ENCODE data around the gene ARHGEF1.
A peak's percentile ranks its signal among the peaks of the same experiment; 100 is the strongest.
"Not testable (repeated sequence)": the region's sequence is repeated elsewhere in the genome, so short reads cannot be mapped to it uniquely, and the experiment has no call there.

ARHGEF1 gene

DNA sequence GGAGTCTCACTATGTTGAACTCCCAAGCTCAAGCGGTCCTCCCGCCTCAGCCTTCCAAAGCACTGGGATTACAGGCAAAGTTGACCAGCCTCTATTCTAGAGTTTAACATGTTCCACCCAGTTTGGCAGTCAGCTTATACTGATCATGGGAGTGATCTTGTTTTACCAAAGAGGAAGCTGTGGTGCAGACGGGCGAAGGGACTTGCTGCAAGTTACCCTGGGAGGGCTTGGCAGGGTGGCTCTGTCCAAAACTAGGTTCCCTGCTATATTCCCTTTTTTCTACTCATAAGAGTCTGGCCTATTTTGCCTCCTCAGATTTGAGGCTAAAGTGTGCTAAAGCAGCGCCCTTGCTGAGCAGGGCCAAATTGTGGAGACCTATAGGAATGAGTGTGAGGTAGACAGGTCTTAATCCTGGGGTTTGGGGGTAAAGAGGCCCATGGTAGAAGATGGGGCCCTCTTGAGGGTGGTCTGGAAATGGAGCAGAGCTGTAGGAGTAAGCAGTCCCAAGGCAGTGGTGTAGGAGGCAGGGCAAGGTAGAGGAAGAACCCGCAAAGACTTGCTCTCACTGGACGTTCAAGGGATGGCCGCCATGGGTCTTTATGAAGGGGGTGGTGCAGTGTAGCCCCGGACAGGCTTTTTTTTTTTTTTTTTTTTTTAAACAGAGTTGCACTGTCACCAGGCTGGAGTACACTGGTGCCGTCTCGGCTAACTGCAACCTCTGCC is 19.6 kb upstream of the ARHGEF1 start:
- no peak for DNase-seq (ENCODE audit: low spot score)

DNA sequence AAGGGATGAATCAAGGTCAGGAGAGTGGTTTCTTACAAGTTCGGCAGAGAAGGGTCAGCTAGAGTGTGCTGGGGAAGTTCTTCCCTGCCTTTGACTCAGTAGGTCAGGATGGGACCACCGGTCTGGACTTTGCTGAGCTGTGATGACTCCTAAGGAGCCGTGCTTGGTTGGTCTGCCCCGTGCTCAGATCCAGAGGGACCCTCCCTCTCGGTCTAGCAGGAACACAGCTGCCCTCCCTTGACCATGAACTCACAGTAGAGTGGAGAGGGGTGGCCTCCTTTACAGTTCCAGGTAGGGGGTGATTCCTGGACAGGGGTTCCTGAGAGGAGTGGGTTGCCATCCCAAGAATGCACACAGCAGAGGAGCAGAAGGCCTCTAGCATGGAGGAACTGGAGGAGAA is 18.6 kb upstream of the ARHGEF1 start:
- DNase-seq (ENCODE audit: low spot score), result no peak

DNA sequence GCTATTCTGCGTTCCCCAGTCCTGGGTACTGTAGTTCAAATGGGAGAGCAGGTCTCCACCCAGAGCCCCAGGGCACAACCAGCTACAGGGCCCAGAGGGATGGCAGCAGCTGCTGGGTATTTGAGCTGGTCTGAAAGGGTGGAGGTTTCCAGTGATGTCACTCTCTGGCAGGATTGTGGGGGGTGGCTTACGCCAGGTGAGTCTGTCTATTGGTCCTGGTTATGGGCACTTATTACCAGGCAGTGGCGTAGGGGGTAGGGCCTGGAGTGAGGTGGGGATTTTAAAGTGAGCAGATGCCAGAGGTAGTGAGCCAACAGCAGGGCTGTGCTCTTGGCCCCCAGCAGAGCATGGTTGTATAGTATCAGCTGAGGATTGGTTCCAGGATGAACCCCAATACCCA is 16.7 kb upstream of the ARHGEF1 start:
- no peak for DNase-seq (ENCODE audit: low spot score)

DNA sequence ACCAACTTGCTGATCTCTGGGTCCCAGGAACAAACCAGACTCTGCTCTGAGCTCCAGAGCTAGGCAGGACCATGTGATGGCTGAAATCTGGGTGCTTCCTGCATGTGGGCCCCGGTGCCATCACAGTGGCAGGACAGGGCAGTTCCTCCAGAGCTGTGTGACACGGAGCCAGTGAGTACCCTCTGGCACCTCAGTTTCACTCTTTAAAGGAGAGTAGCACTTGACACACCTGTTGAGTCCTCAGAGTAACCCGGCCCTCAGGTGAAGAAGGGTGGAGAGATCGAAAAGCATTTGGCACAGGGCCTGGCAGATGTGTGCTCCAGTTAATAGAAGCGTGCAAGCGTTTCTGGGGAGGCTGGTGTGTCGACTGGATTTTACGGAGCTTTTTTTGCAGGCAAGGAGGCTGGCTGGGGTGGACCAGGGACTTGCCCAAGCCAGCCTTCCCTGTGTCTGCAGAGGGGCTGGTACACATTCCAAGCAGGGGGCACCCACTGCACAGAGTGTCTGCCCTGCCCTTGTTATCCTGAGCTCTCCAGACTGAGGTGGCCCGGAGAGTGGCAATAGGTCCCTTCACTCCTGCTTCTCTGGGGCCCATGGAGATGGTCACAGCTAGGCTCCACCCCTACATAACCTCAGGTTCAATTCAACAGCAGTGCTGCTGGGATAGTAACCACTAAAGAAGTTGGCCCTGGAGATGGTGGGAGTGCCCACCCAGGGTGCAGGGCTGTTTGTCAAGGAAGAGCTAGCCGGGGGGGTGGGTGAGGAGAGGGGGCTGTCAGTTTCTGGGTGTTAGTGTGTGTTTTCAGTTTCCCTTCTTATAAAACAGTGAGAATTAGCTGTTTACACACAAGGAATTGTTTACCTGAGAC is 14.6 kb upstream of the ARHGEF1 start:
- DNase-seq (ENCODE audit: low spot score), result no peak

DNA sequence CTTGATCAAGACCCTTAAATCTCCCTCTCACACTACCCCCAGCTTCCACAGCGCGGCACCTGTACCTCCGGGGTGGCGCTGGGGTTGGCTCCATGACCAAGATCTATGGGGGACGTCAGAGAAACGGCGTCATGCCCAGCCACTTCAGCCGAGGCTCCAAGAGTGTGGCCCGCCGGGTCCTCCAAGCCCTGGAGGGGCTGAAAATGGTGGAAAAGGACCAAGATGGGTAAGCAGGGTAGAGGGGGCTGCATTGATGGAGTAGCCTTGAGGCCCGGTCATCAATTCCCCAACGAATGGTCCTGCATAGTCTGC is 14.0 kb upstream of the ARHGEF1 start:
- DNase-seq (ENCODE audit: low spot score), result no peak

DNA sequence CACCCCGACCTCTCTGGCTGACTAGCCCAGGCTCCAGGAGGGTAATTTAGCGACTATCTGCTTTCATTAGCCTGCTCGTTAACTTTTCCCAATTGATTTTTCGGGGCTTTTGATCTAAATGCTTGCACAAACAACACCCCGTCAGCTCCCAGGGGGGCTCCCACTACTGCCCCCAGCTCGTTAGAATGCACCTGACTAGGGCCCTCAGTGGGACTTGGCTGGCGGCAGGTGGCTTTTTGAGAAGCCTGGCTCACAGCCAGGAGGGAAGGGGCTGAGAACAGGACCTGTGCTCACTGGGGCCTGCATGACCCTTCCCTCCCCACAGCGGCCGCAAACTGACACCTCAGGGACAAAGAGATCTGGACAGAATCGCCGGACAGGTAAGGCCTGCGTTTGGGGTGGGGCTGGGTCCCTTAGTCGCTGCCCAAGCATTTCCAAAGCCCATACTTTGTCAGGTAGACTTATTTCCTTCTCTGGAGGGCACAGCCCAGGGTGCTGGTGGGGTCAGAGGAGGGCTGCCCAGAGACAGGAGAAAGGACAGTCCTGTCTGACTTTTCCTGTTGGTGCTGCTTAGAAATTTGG is 13.5 kb upstream of the ARHGEF1 start:
- DNase-seq (ENCODE audit: low spot score), result no peak

DNA sequence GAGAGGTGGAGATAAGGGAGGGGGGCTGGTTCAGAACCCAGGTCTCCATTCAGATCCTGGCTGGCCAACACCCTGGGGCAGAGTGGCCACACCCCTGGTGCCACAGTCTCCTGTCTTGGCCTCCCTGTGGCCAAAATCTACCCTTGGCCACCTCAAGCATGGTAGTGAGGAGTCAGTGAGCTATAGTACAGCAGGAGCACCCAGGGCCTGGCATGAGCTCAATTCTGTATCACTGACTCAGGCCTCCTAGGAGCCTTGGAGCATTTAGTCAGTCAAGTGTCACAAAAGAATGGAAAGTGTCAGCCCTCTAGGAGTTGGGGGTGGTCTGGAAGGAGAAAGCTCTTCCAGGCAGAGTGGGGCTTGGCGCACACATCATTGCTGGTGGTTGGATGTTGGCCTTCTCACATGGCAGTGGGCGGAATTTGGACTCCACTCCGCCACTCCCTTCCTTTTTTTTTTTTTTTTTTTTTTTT is 12.5 kb upstream of the ARHGEF1 start:
- no peak for DNase-seq (ENCODE audit: low spot score)

DNA sequence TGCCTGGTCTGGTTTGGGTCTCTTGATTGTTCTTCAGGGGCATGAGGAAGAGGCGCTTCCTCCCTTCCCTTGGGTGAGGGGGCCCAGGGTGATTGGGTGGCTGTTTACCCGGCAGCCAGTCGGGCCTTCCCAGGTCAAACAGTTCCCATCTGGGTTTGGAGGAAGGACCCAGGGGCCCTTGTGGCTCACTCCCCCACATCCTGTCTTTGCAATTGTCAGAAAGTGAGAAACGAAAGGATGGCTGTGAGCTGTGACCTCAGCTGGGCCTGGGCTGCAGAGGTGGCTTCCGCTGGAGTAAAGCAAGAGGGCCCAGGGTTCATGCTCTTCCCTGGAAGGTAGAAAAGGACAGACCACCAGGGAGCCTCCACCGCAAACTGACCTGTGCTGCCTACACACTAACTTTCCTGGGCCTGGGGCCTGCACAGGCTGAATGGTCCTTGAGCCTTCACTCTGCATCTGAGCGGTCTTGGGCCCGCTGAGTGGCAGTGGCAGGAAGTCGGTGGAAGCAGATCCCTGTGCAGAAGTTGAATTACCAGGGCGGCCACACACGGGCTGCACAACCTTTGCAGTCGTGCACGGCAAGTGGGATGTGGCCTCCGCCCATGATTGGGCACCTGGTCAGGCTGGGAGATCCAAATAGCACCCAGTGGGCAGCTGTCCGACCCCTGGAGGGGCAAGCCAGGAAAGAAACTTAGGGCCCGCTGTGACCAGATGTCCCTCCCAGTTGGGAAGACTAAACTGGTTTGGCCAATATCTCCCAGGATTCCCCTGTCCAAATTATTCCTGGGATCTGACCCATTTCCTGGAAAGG is 11.2 kb upstream of the ARHGEF1 start:
- DNase-seq (ENCODE audit: low spot score), result no peak

DNA sequence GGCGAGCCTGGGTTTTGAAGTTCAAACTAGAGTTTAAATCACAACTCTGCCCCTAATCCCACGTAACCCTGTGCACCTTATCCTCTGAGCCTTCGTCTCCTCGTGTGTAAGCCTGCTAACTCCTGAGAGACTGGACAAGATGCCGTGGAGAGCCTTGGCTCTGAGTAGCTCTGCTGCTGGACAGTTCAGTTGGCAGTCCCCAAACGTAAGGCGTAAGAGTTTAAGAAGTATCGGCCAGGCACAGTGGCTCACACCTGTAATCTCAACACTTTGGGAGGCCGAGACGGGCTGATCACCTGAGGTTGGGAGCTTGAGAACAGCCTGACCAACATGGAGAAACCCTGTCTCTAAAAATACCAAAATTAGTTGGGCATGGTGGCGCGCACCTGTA is 10.6 kb upstream of the ARHGEF1 start:
- DNase-seq (ENCODE audit: low spot score), result no peak

DNA sequence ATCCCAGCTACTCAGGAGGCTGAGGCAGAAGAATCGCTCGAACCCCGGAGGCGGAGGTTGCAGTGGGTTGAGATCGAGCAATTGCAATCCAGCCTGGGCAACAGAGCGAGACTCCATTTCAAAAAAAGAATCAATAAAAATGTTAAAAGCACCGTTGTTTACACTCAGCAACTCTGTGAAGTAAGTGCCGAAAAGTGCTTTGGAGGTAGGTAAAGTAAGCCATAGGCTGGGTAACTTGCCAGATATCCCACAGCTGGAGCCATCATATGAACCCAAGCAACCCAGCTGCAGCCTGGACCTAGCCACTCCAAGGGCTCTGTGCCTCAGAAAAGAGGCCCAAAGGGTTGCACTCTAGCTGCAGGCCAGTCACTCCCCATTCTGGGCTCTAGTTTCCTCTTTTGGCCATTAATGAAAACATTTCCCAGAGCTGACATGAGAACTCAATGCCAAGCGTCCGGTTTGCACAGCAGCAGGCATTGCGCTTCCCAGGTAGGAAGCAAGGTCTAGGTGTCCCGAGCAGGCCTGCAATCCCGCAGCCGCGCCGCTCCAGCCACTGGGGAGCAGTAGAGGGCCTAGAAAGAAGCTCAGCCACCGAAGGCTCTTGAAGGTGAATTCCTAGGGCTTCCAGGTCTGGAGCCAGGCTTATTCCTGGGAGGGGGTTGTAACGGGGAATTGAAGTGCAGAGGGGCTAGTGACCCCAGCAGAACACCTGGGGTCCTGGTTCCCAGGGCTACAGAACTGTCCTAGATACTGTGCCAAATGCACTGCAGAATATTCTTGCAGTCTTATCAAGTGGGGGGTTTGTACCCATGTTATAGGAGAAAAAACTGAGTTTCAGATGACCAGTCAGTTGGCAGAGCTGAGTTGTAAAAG is 10.0 kb upstream of the ARHGEF1 start:
- peak; percentile 70 for DNase-seq (ENCODE audit: low spot score)

DNA sequence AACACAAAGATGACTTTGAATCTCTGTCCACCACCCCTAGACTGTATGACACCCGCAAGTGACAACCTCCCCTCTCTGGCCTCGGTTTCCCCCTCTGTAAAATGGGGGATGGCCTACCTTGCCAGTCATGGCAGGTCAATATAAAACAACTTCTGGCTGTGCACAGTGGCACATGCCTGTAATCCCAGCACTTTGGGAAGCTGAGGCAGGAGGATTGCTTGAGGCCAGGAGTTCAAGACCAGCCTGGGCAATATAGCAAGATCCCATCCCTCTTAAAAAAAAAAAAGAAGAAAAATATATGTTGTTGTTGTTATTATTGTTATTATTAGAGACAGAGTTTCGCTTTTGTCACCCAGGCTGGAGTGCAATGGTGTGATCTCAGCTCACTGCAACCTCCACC is 7.0 kb upstream of the ARHGEF1 start:
- DNase-seq (ENCODE audit: low spot score), result not testable (repeated sequence)

DNA sequence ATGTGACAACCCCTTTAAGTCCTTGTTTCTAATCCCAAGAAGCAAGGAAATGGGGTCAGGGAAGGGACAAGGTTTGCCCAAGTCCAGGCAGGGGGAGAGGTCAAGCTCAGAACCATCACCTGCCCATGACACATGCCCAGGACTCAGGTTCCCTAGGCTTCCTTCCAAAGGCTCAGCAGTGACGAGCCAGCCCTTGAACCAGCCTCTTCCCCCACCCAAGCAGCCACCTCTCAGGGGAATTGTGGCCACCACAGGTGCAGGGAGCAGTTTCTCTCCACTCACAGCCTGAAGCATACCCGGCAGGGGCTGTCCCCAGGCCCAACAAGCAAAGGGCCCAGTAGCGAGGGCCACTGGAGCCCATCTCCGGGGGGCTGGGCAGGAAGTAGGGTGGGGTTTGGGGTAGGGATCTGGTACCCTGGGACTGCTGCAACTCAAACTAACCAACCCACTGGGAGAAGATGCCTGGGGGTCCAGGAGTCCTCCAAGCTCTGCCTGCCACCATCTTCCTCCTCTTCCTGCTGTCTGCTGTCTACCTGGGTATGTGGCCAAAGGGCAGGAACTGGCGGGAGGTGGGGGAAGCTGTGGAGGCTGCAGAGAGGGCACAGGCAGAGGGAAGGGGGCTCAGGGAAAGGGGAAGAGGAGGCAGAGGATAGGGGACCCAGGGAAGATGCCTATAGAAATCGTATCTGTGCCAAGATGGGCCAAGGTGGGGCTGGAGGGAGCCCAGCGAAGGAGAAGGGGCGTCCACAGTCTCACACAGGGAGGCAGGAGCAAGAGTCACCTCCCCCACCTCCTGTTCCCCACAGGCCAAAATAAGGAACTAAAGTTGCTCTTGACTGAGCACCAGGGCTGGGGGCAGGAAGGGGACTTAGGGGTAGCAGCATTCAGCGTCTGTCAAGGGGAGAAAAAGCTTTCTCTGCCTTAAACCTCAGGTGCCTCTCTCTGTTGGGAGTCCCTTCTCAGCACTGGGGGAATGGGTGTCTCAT is 5.8 kb upstream of the ARHGEF1 start, which contains the start of gene CD79A:
Gene CD79A, plus strand, starts transcription at position 433 of the 986 bp plus-strand sequence. Its CDS starts 26 bp downstream, at position 459.
- no peak for DNase-seq (ENCODE audit: low spot score)

DNA sequence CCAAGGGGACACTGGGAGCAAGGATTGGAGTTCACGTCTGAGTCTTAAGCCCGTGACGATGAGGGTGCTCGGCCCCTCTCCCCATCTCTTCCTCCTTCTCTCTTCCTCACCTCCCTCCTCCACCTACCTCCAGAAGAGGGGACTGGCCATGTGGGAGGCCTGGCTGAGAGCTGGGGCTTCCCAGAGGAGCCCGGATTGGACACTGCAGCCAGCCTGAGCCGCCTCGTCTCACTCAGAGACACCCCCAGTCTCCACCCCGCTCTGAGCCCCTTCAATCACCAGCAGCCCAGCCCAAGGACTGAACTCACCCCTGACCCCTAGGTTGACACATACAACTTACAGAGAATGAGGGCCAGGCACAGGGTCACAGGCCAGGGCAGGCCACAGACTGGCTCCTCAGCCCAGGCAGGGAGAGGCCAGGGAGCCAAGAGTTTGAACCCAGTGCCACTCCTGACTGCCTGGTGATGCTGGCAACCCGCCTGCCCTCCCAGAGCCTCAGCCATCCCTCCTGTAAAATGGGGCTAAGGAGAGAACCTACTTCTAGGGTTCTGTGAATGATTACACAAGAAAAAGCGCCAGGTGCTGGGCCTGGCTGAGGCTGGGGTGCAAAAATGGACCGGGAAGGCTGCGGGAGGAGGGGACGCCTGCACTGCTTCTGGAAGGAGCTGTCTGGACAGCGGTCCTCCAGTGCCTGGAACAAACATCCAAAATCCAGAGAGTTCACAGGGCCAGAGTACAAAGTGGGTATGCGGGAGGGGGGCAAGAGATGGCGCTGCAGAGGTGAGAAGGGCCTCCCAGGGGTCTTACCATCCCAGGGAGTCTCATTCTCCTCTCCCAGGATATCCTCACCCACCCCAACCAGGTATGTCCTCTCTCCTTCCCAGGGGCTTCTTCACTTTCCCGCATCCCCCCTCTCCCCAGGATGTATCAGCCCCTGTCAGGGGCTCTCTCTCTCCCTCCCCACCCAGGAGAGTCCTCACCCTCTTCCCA is 4.8 kb upstream of the ARHGEF1 start:
- DNase-seq (ENCODE audit: low spot score), result no peak

DNA sequence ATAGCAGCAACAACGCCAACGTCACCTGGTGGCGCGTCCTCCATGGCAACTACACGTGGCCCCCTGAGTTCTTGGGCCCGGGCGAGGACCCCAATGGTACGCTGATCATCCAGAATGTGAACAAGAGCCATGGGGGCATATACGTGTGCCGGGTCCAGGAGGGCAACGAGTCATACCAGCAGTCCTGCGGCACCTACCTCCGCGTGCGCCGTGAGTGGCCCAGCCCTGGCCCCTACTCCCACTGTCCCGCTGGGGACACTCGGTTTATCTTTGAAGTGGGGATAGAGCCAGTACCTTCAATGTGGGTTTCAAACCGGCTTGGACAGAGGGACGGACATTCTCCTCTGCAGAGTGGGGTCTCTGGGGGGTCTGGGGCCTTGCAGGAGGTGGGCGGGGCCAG is 3.9 kb upstream of the ARHGEF1 start:
- no peak for DNase-seq (ENCODE audit: low spot score)

DNA sequence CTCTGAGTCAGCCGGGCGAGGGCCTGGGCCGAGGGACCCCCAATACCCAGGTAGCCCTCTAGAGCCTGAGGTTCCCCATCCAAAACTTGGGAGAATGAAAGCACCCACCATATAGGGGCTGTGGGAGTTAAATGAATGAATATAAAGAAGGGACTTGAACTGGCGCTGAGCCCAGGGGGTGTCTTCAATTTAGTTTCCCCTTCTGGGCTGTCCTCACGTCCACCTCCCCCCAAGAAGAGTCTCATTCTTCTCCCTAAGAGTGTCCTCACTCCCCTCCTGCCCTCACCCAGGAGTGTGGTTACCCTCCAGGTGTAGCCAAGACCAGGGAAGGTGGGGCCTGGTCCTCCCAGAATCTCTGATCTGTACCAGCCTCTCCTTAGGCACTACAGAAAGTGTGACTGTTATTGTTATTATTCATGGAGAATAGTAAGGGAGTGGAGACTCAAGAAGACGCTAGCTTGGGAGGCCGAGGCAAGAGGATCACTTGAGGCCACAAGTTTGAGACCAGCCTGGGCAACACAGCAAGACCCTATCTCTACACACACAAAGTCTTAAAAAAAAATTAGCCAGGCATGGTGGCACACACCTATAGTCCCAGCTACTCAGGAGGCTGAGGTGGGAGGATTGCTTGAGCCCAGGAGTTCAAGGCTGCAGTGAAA is 3.2 kb upstream of the ARHGEF1 start:
- no peak for DNase-seq (ENCODE audit: low spot score)

DNA sequence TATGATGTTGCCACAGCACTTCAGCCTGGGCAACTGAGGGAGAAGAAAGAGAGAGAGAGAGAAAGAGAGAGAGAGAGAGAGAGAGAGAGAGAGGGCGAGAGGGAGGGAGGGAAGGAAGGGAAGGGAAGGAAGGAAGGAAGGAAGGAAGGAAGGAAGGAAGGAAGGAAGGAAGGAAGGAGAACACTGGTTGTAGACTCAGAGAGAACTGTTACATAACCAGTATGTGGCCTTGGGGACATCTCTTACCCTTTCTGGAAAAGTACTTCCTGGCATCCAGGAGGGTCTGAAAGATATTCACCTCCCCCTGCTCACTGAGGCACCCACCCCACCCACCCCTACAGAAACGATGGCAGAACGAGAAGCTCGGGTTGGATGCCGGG is 2.7 kb upstream of the ARHGEF1 start:
- DNase-seq (ENCODE audit: low spot score), result no peak

DNA sequence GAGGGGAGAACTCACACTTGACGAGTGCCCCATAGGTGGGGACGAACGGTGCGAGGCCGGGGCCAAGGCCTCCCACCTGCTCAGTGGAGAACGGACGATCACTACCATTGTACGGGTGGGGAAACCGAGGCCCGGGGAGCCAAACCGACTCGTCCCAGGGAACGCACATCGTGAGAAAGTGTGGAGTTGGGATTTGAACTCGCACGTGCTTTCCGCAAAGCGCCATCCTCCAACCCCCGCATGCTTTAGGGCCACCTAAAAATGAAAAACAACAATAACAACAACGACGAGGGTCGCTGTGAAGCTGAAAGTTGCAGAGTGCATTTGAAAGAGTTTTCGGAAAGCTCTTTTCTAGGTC is 458 bp downstream of the ARHGEF1 start:
- DNase-seq (ENCODE audit: low spot score), result no peak

All from SK-N-DZ (cell line).